ENCODE results near the gene BANP.
"Not testable (repeated sequence)": the region's sequence is repeated elsewhere in the genome, so short reads cannot be mapped to it uniquely, and the experiment has no call there.

Gene BANP

GRCh38 chr16:87927195-87927562 is 24.1 kb upstream of the BANP start:
- DNase-seq: no peak

GRCh38 chr16:87929986-87930385 is 21.2 kb upstream of the BANP start:
- DNase-seq: no peak

- no peak for DNase-seq
Observed at GRCh38 chr16:87930456-87930855, 20.8 kb upstream of the BANP start.

- no peak for DNase-seq
Observed at GRCh38 chr16:87931504-87931903, 19.7 kb upstream of the BANP start.

- DNase-seq: not testable (repeated sequence)
Observed at GRCh38 chr16:87932475-87933139, 18.6 kb upstream of the BANP start.

GRCh38 chr16:87933140-87933495 is 18.1 kb upstream of the BANP start:
- no peak for DNase-seq

GRCh38 chr16:87934752-87935425 is 16.3 kb upstream of the BANP start:
- not testable (repeated sequence) for DNase-seq

GRCh38 chr16:87936016-87936374 is 15.2 kb upstream of the BANP start:
- DNase-seq: not testable (repeated sequence)

- DNase-seq: no peak
Observed at GRCh38 chr16:87936375-87937230, 14.6 kb upstream of the BANP start, which contains the start of gene CA5A. Gene CA5A, minus strand, starts transcription at chr16:87936529. Its CDS starts 79 bp downstream, at chr16:87936450.

- DNase-seq: not testable (repeated sequence)
Observed at GRCh38 chr16:87937231-87937542, 14.0 kb upstream of the BANP start.

- DNase-seq: no peak
Observed at GRCh38 chr16:87938412-87938949, 12.8 kb upstream of the BANP start.

GRCh38 chr16:87939562-87940423 is 11.4 kb upstream of the BANP start:
- DNase-seq: no peak

GRCh38 chr16:87942680-87943079 is 8.6 kb upstream of the BANP start:
- DNase-seq: no peak

GRCh38 chr16:87945351-87946042 is 5.7 kb upstream of the BANP start:
- no peak for DNase-seq

- DNase-seq: no peak
Observed at GRCh38 chr16:87946596-87947347, 4.5 kb upstream of the BANP start.

GRCh38 chr16:87947356-87948118 is 3.7 kb upstream of the BANP start:
- DNase-seq: no peak

GRCh38 chr16:87948119-87948545 is 3.1 kb upstream of the BANP start:
- DNase-seq: no peak

GRCh38 chr16:87948735-87949070 is 2.5 kb upstream of the BANP start:
- DNase-seq: no peak

- no peak for DNase-seq
Observed at GRCh38 chr16:87949071-87949744, 2.0 kb upstream of the BANP start.

Data from activated CD4-positive, alpha-beta T cell treated with anti-CD3 and anti-CD28 coated beads for 1 hour (primary cell).